Stimulated activated CD4-positive, alpha-beta T cell treated with anti-CD3 and anti-CD28 coated beads, Interleukin-1b, Interleukin-23, amount 100 ng/mL, for 48 hours (primary cell): ENCODE data around the gene REL.
"Not testable (repeated sequence)": the region's sequence is repeated elsewhere in the genome, so short reads cannot be mapped to it uniquely, and the experiment has no call there.

Experiments
- DNase-seq: peaks from one replicate; pipeline ENCODE4 v3.0.0-alpha.2; 2020

The REL gene

GRCh38 chr2:60868589-60869273 is 12.6 kb upstream of the REL start:
- DNase-seq, result no peak

- no peak for DNase-seq
Observed at GRCh38 chr2:60872510-60872928, 8.9 kb upstream of the REL start.

GRCh38 chr2:60873381-60873780 is 8.0 kb upstream of the REL start:
- peak; percentile 30 for DNase-seq

- DNase-seq, result no peak
Observed at GRCh38 chr2:60875520-60875919, 5.9 kb upstream of the REL start.

- no peak for DNase-seq
Observed at GRCh38 chr2:60880643-60881046, 729 bp upstream of the REL start.

- DNase-seq, result no peak
Observed at GRCh38 chr2:60882971-60883753, 1.8 kb downstream of the REL start.

- no peak for DNase-seq
Observed at GRCh38 chr2:60883896-60884295, 2.5 kb downstream of the REL start.

- no peak for DNase-seq
Observed at GRCh38 chr2:60884800-60885199, 3.4 kb downstream of the REL start.

- no peak for DNase-seq
Observed at GRCh38 chr2:60885683-60886082, 4.3 kb downstream of the REL start.

- no peak for DNase-seq
Observed at GRCh38 chr2:60886991-60887390, 5.6 kb downstream of the REL start.

- DNase-seq, result no peak
Observed at GRCh38 chr2:60888853-60889252, 7.5 kb downstream of the REL start.

GRCh38 chr2:60889581-60890392 is 8.4 kb downstream of the REL start:
- not testable (repeated sequence) for DNase-seq

- DNase-seq, result no peak
Observed at GRCh38 chr2:60890393-60890707, 9.0 kb downstream of the REL start.

GRCh38 chr2:60891180-60891579 is 9.8 kb downstream of the REL start:
- DNase-seq, result no peak

- DNase-seq, result no peak
Observed at GRCh38 chr2:60898567-60898966, 17.2 kb downstream of the REL start.

- peak; percentile 58 for DNase-seq
Observed at GRCh38 chr2:60899230-60899891, 18.0 kb downstream of the REL start.

GRCh38 chr2:60899892-60900249 is 18.5 kb downstream of the REL start:
- DNase-seq, result no peak

GRCh38 chr2:60901296-60901695 is 19.9 kb downstream of the REL start:
- DNase-seq, result not testable (repeated sequence)

GRCh38 chr2:60905867-60906266 is 24.5 kb downstream of the REL start:
- DNase-seq, result not testable (repeated sequence)

GRCh38 chr2:60906395-60906794 is 25.0 kb downstream of the REL start:
- no peak for DNase-seq

GRCh38 chr2:60907329-60907728 is 26.0 kb downstream of the REL start:
- DNase-seq, result no peak

- DNase-seq, result no peak
Observed at GRCh38 chr2:60925994-60926740, 44.8 kb downstream of the REL start.
